Stimulated activated naive B cell treated with anti-CD40 and anti-IgM and Interleukin-4, amounts not matched to agents 10 μg/mL and 1 μg/mL and 100 μg/mL, for 72 hours (primary cell): ENCODE measurements around the gene SLC2A5.
"Not testable (repeated sequence)": the region's sequence is repeated elsewhere in the genome, so short reads cannot be mapped to it uniquely, and the experiment has no call there.

Experiments
- ATAC-seq, 2 donors: fragments of 150-1000 bp; cut with Tn5 transposase; replicated peaks; 2 replicates each; pipeline ENCODE4 v1.10.0; 2021; ENCODE audit warnings: moderate library complexity in 1 of 2
- DNase-seq: peaks from one replicate; pipeline ENCODE4 v3.0.0; 2021
- H3K27ac Mint-ChIP-seq: one replicate; pipeline ENCODE4 v1.8.0; 2022; ENCODE audit warnings: mild to moderate bottlenecking, mixed read lengths
- H3K27me3 Mint-ChIP-seq, 2 donors: one replicate each; pipeline ENCODE4 v1.8.0; 2022; ENCODE audit warnings: mixed read lengths in 2 of 2
- H3K36me3 Mint-ChIP-seq, 2 donors: one replicate each; pipeline ENCODE4 v1.8.0; 2022; ENCODE audit warnings: mixed read lengths in 2 of 2, mild to moderate bottlenecking in 1 of 2
- H3K4me1 Mint-ChIP-seq, 2 donors: one replicate each; pipeline ENCODE4 v1.8.0; 2022; ENCODE audit warnings: mixed read lengths in 2 of 2, mild to moderate bottlenecking in 1 of 2
- H3K4me3 Mint-ChIP-seq, 2 donors: one replicate each; pipeline ENCODE4 v1.8.0; 2022; ENCODE audit warnings: mild to moderate bottlenecking in 2 of 2, mixed read lengths in 2 of 2, moderate library complexity in 1 of 2
- H3K9me3 Mint-ChIP-seq, 2 donors: one replicate each; pipeline ENCODE4 v1.8.0; 2022; ENCODE audit warnings: mixed read lengths in 2 of 2, mild to moderate bottlenecking in 1 of 2

Gene SLC2A5

GRCh38 chr1:9025449-9025848, 44.0 kb downstream of the SLC2A5 start:
- Mint-ChIP-seq H3K4me1 (no peaks in the 10 kb centered on the region), H3K36me3 (no peaks in the 10 kb centered on the region), H3K27me3 (no peaks in the 10 kb centered on the region), H3K9me3 (no peaks in the 10 kb centered on the region), H3K4me3 (no peak overlapping the region), H3K27ac (no peak overlapping the region)
- ATAC-seq (no peak), DNase-seq (no peak)

DNA sequence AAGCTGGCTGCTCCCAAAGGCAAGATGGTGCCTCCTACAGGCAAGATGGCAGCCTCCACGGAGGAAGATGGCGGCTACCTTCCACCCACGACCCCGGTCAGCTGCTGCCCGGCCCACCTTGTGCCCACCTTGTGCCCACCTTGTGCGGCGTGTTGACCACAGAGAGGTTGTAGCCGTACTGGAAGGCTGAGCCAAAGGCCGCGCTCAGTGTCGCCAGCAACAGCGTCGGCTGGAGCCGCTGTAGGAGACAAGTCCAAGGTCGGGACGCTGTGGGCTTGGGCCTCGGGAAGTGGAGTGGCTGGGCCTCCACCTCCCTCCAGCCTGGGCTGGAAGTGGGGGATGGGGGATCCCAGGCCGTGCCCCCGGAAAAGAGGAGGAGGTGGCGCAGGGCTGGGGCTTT, 44.6 kb downstream of the SLC2A5 start:
- no peaks in the 10 kb centered on the region for H3K36me3 Mint-ChIP-seq
- H3K27me3 Mint-ChIP-seq, result peaks cover 0 to 3% of the 10 kb centered on the region in 2 donors

DNA sequence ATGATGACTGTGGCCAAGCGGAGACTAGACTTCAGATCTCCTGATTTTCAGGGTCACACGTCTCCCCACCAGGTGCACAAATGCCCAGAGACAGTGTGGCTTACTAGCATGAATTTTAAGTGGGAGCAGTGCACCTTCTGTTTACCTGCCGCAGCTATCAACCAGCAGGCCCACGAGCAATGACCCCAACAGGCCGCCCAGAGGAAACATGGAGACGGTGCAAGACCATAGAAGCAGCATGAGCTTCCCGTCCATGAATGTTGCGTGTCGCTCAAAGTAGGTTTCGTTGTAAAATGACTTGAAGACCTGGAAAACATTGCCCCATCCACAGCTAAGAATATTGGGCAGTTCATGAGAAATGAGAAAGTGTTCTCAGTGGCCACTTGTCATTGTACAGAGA, 46.7 kb downstream of the SLC2A5 start:
- H3K27ac Mint-ChIP-seq, result no peak overlapping the region
- H3K9me3 Mint-ChIP-seq, result no peaks in the 10 kb centered on the region
- peaks cover 3 to 10% of the 10 kb centered on the region in 2 donors for H3K27me3 Mint-ChIP-seq
- ATAC-seq (no peak), DNase-seq (no peak)
- H3K4me1 Mint-ChIP-seq, result peaks cover 2 to 5% of the 10 kb centered on the region in 2 donors
- no peak overlapping the region for H3K4me3 Mint-ChIP-seq
- no peaks in the 10 kb centered on the region for H3K36me3 Mint-ChIP-seq

More for the DNA sequence above, 44.6 kb downstream of the SLC2A5 start:
- Mint-ChIP-seq H3K9me3 (no peaks in the 10 kb centered on the region), H3K27ac (no peak overlapping the region), H3K4me1 (peaks cover 2 to 3% of the 10 kb centered on the region in 2 donors), H3K4me3 (no peak overlapping the region)
- DNase-seq (no peak), ATAC-seq (no peak)

DNA sequence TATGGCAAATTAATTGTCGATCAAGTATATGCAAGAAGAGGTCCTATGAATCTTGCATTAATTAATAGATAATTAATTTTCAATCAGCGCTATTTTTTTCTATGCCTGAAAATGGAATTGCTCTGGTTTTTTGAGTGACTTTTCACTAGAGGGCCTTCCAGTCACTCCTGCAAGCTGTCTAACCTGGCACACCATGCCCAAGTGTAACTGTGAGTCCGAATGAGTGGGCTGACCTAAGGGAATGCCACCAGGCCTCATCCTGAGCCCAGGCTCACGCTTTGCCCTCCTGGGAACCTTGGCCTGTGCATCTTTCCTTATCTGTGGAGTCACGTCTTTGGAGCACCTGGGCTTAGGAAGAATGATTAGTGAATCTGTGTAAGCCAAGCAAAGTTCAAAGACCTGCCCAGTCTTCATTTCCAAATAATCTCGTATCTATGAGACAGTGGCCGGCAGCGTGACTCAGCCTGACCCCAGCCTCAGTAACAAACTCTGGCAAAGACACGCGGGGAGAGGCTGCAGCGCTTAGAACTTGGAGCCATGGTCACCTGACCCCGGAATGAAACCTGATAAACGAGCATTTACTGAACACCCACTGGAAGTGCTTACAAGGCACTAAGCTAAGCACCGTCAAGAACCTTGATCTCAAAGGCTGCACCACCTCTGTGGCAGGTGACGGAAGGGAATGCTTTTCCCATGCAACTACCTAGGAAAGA, 47.3 kb downstream of the SLC2A5 start:
- H3K4me3 Mint-ChIP-seq, ATAC-seq, DNase-seq, H3K4me1 Mint-ChIP-seq, H3K36me3 Mint-ChIP-seq, H3K9me3 Mint-ChIP-seq, H3K27ac Mint-ChIP-seq: not testable (repeated sequence)
- H3K27me3 Mint-ChIP-seq, result peaks cover 7 to 12% of the 10 kb centered on the region in 2 donors

DNA sequence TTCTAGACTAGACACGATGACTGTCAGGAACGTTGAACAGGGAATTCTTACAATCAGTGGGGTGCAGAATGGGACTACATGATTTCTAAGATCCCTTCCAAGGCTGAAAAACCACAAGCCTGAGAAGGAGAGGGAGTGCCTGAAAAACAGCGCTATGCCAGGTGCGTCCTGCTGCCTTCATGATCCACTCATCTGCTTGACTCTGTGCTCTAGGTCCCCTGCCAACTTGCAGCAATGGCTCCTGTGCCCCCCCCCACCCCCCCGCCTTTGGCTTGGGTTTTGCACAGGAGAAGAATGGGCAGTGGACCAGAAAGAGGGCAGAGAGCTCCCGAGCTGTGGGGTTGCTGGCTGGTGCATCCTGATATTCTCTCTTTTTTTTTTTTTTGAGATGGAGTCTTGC, 49.1 kb downstream of the SLC2A5 start:
- Mint-ChIP-seq H3K27ac (peak overlapping the region; percentile 56), H3K27me3 (peaks cover 12% of the 10 kb centered on the region in 2 donors), H3K9me3 (no peaks in the 10 kb centered on the region), H3K4me1 (peaks cover 13 to 16% of the 10 kb centered on the region in 2 donors), H3K36me3 (no peaks in the 10 kb centered on the region), H3K4me3 (no peak overlapping the region)
- ATAC-seq, result no peak
- DNase-seq, result no peak

DNA sequence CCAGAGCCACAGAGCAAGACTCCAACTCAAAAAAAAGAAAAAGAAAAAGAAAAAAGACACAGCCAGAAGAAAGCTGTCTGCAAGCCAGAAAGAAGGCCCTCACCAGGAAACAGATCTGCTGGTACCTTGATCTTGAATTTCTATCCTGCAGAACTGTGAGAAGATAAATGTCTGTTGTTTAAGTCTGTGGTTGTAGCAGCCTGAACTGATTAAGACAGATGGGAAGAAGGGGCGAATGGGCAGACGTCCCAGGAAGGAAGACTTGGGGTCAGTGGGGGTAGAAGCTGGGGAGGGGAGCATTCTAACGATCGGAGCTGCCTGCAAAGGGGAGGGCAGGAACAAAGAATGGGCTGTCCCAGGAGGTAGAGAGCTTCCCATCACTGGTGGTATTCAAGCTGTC, 49.5 kb downstream of the SLC2A5 start:
- no peak for ATAC-seq
- Mint-ChIP-seq H3K36me3 (no peaks in the 10 kb centered on the region), H3K27me3 (peaks cover 12% of the 10 kb centered on the region in 2 donors), H3K9me3 (no peaks in the 10 kb centered on the region), H3K4me3 (no peak overlapping the region), H3K27ac (no peak overlapping the region), H3K4me1 (peaks cover 16 to 20% of the 10 kb centered on the region in 2 donors)
- no peak for DNase-seq

- DNase-seq, result no peak
- Mint-ChIP-seq H3K27me3 (peaks cover 12% of the 10 kb centered on the region in 2 donors), H3K9me3 (no peaks in the 10 kb centered on the region), H3K36me3 (no peaks in the 10 kb centered on the region), H3K4me1 (peaks cover 16 to 25% of the 10 kb centered on the region in 2 donors), H3K27ac (no peak overlapping the region), H3K4me3 (no peak overlapping the region)
- no peak for ATAC-seq
Observed at GRCh38 chr1:9018333-9018732, 51.1 kb downstream of the SLC2A5 start.

GRCh38 chr1:9016455-9016854, 53.0 kb downstream of the SLC2A5 start:
- no peak for DNase-seq
- Mint-ChIP-seq H3K27ac (peak overlapping the region; percentile 2), H3K4me3 (no peak overlapping the region), H3K4me1 (peaks cover 17 to 28% of the 10 kb centered on the region in 2 donors), H3K27me3 (peaks cover 12% of the 10 kb centered on the region in 2 donors), H3K9me3 (no peaks in the 10 kb centered on the region), H3K36me3 (no peaks in the 10 kb centered on the region)
- ATAC-seq, result no peak

- no peak for DNase-seq
- H3K4me1 Mint-ChIP-seq, result peaks cover 29 to 41% of the 10 kb centered on the region in 2 donors
- H3K9me3 Mint-ChIP-seq, result no peaks in the 10 kb centered on the region
- no peak overlapping the region for H3K4me3 Mint-ChIP-seq
- ATAC-seq, result no peak
- peaks cover 8 to 23% of the 10 kb centered on the region in 2 donors for H3K27me3 Mint-ChIP-seq
- H3K27ac Mint-ChIP-seq, result no peak overlapping the region
- H3K36me3 Mint-ChIP-seq, result no peaks in the 10 kb centered on the region
Observed at GRCh38 chr1:9014475-9015375, 54.7 kb downstream of the SLC2A5 start.

- DNase-seq, result no peak
- Mint-ChIP-seq H3K27ac (no peak overlapping the region), H3K9me3 (no peaks in the 10 kb centered on the region), H3K4me1 (peaks cover 34 to 49% of the 10 kb centered on the region in 2 donors), H3K36me3 (no peaks in the 10 kb centered on the region), H3K4me3 (no peak overlapping the region), H3K27me3 (peaks cover 5 to 23% of the 10 kb centered on the region in 2 donors)
- ATAC-seq, result no peak
Observed at GRCh38 chr1:9013819-9014218, 55.6 kb downstream of the SLC2A5 start.

DNA sequence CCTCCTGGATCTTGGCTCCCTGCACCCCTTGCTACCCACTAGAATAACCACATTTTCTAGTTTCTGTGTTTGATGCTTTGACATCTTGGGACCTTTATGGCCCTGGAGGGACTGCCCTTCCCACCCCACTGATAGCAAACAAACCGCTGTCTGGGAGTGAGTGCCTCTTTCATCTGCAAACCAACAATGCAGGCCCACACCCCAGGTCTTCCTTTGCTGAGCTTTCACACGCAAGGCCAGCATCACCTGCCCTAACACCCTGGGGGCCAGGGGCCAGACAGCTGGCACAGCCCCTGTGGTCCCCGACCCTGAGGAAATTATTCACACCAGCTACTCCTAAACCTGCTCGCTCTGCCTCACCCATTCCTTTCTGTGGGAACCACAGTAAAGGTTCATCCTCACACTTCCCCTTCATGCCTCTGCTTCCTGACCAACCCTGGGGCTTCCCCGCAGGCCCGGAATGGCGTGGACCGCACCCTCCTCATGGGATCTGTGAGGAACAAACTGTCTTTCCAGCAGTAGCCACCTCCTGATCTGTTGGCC, 58.6 kb downstream of the SLC2A5 start:
- DNase-seq (peak; percentile 57), ATAC-seq (peak; percentile 57 to 61)
- Mint-ChIP-seq H3K4me1 (peaks cover 41 to 66% of the 10 kb centered on the region in 2 donors), H3K27ac (peak overlapping the region; percentile 20), H3K4me3 (peak overlapping the region in 1 of 2 donors; percentile 10), H3K27me3 (peaks cover 0 to 11% of the 10 kb centered on the region in 2 donors), H3K9me3 (no peaks in the 10 kb centered on the region), H3K36me3 (no peaks in the 10 kb centered on the region)

- peak overlapping the region; percentile 9 for H3K27ac Mint-ChIP-seq
- no peaks in the 10 kb centered on the region for H3K9me3 Mint-ChIP-seq
- ATAC-seq (no peak), DNase-seq (no peak)
- no peaks in the 10 kb centered on the region for H3K36me3 Mint-ChIP-seq
- peaks cover 37 to 62% of the 10 kb centered on the region in 2 donors for H3K4me1 Mint-ChIP-seq
- peaks cover 0 to 11% of the 10 kb centered on the region in 2 donors for H3K27me3 Mint-ChIP-seq
- H3K4me3 Mint-ChIP-seq, result no peak overlapping the region
Observed at GRCh38 chr1:9009438-9010370, 59.7 kb downstream of the SLC2A5 start.

DNA sequence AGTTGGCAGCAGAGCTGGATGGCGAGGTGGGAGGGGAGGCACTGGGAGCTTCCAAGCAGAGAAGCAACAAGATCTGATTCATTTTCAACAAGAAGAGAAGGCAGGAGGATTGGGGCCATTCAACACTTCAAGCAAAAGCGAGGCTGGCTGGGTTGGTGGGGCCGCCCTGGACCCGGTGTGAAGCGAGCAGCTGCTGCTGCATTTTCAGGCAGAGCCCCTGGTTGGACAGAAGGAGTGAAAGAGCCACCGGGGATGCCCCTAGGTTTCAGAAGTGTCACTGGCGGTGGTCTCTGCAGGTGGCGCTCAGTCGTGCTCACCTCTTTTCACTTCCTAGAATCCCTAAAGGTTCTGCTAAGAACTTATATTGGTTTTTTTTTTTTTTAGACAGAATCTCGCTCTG, 61.2 kb downstream of the SLC2A5 start:
- no peaks in the 10 kb centered on the region for H3K9me3 Mint-ChIP-seq
- DNase-seq (peak; percentile 66), ATAC-seq (peak; percentile 68 to 71)
- H3K4me1 Mint-ChIP-seq, result peaks cover 37 to 62% of the 10 kb centered on the region in 2 donors
- H3K4me3 Mint-ChIP-seq, result peak overlapping the region in 1 of 2 donors; percentile 59
- peaks cover 0 to 11% of the 10 kb centered on the region in 2 donors for H3K27me3 Mint-ChIP-seq
- H3K36me3 Mint-ChIP-seq, result no peaks in the 10 kb centered on the region
- peak overlapping the region; percentile 92 for H3K27ac Mint-ChIP-seq
